Coronary artery (tissue), 2 donors: ENCODE results near the gene BRIP1.

ENCODE experiments used
- DNase-seq: peaks from one replicate; pipeline ENCODE4 v3.0.0-alpha.2; 2017; ENCODE audit warnings: low spot score
- H3K27ac ChIP-seq, 2 donors: fragments of 200-600 bp; sonication (generic); one replicate each; pipeline ENCODE4 v1.5.1; 2016 to 2019
- H3K4me3 ChIP-seq: fragments of 200-600 bp; sonication (generic); 2 replicates; pipeline ENCODE4 v1.5.1; 2016; ENCODE audit warnings: mild to moderate bottlenecking, moderate library complexity
- CTCF ChIP-seq: fragments of 200-600 bp; sonication (generic); IDR thresholded peaks from one replicate; pipeline ENCODE4 v1.5.1; 2019; ENCODE audit warnings: antibody characterized with exemption

The BRIP1 gene

GRCh38 chr17:61743766-61744165 lies 119.6 kb downstream of the BRIP1 start:
- no peak for DNase-seq
- H3K27ac ChIP-seq, result no peak overlapping the region
- no peak for TF ChIP-seq CTCF
- no peak overlapping the region for H3K4me3 ChIP-seq

GRCh38 chr17:61739002-61739401 lies 124.3 kb downstream of the BRIP1 start:
- Histone ChIP-seq H3K27ac (no peak overlapping the region), H3K4me3 (no peak overlapping the region)
- no peak for TF ChIP-seq CTCF
- DNase-seq, result no peak

DNA sequence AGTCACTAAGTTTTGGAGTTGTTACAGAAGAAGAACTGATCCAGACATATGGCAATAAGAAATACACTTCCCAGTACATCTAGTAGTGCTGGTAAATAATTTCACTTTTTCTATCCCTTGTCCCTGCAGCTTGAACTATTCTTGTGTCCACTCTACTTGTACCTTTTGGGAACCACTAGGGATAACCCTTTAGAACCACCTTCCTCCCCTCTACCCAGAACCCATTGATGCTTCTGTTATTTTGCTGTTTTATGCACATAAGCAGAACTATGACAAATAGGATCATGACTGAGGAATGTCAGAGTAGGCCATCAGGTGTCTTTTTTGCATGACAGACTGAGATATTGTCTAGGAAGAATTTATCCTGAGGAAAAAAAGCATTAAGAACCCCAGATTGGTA lies 125.1 kb downstream of the BRIP1 start:
- TF ChIP-seq CTCF, result no peak
- no peak overlapping the region for H3K4me3 ChIP-seq
- no peak for DNase-seq
- H3K27ac ChIP-seq, result no peak overlapping the region

GRCh38 chr17:61737820-61738219 lies 125.5 kb downstream of the BRIP1 start:
- H3K4me3 ChIP-seq, result no peak overlapping the region
- H3K27ac ChIP-seq, result no peak overlapping the region
- TF ChIP-seq CTCF, result no peak
- no peak for DNase-seq

- TF ChIP-seq CTCF, result no peak
- H3K27ac ChIP-seq, result no peak overlapping the region
These were observed 126.9 kb downstream of the BRIP1 start for GRCh38 chr17:61736438-61736837.

GRCh38 chr17:61735807-61736206 lies 127.5 kb downstream of the BRIP1 start:
- no peak for TF ChIP-seq CTCF
- Histone ChIP-seq H3K27ac (no peak overlapping the region), H3K4me3 (no peak overlapping the region)
- DNase-seq, result no peak

More at GRCh38 chr17:61736438-61736837, 126.9 kb downstream of the BRIP1 start:
- H3K4me3 ChIP-seq, result no peak overlapping the region
- DNase-seq, result no peak

- TF ChIP-seq CTCF, result no peak
- no peak overlapping the region for H3K27ac ChIP-seq
- no peak for DNase-seq
- H3K4me3 ChIP-seq, result no peak overlapping the region
These were observed 128.9 kb downstream of the BRIP1 start for GRCh38 chr17:61734466-61734865.
